Globus pallidus (tissue), 1 donor: Measurements from ENCODE around the gene CIDEA.

ENCODE experiments used
- DNase-seq: peaks from one replicate; pipeline ENCODE4 v3.0.0-alpha.2; 2015; ENCODE audit warnings: low spot score

CIDEA gene

DNA sequence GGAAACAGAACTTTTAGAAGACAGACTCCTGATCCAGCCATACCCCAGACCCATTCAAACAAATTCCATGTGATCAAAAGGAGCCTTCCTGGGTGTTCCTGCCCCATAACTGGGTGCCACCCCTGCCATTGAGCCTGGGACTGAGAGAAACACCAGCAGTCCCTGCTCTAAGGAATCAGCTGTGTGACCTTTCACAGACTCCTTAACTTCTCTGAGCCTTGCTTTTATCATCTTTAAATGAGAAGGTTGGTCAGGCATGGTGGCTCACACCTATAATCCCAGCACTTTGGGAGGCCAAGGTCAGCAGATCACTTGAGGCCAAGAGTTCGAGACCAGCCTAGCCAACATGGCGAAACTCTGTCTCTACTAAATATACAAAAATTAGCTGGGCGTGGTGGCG is 20.6 kb downstream of the CIDEA start:
- no peak for DNase-seq

DNA sequence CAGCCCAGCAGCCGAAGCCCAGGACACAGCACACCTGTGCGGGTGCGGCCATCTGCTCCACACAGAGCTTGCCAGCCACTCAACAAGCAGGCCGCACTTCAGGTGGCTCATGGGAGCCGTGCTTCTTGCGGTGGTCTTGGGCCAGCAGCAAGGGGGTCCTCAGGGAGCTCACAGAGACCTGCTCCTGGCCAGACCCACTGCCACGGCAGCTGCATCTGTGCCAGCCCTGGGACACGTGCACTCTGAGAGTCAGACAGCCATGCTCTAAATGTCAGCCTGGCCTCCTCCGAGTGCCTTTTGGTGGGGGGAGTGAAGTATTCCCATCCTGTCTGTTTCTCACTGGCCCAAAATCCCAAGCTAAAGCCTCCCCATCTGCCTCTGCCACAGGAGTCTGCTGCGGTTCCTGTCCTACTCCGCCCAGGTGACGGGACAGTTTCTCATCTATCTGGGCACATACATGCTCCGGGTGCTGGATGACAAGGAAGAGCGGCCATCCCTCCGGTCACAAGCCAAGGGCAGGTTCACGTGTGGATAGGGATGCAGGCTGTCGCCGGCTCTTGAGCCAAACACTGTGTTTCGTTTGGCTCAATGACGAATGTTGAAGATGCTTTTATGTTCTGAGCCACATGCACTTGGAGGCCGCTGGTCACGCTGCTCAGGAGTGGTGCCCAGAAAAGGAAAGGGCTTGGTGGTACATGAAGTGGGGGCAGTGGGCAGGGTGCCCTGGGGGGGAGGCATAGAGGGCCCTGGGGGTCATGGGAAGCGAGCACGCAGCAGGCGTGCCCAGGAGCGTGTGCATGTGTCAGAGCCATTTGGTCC is 22.8 kb downstream of the CIDEA start:
- DNase-seq, result no peak

DNA sequence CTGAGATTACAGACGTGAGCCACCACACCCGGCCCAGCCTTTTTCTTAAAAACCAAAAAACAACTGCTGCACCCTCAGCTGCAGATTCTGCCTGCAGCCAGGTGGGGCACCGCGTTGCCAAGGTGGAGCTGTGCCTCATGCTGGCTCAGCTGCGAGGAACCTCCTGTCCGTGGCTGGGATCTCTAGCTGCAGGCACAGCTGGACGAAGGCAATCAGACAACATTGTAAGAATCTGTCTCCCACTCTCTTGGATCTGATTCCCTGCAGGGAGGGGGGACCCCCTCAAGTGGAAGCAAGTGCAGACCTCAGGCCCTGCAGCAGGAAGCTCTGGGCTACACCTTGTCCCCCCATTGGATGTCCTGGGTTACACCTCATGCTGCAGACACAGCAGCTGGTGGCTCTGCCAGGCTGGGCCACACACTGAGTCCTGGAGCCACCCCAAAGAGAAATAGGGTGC is 24.1 kb downstream of the CIDEA start:
- DNase-seq, result no peak

GRCh38 chr18:12278741-12279682 is 24.9 kb downstream of the CIDEA start:
- DNase-seq, result peak; percentile 30

- DNase-seq, result no peak
Observed at GRCh38 chr18:12279781-12280531, 25.8 kb downstream of the CIDEA start.

- DNase-seq, result no peak
Observed at GRCh38 chr18:12281861-12282260, 27.7 kb downstream of the CIDEA start.

- no peak for DNase-seq
Observed at GRCh38 chr18:12282442-12283039, 28.4 kb downstream of the CIDEA start.

DNA sequence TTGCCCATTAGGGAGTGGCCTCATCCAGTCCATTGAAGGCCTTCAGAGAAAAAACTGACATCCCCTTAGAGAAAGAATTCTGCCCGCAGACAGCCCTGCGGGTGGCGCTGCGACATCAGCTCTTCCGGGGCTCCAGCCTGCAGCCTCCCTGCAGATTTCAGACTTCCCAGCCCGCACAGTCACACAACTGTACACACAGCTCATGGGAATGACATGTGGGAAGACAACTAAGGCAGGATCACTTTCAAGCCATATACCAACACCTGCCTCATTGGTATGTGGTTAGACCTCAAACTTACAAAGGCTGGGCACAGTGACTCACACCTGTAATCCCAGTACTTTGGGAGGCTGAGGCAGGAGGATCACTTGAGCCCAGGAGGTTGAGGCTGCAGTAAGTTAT is 29.1 kb downstream of the CIDEA start:
- no peak for DNase-seq

- DNase-seq, result no peak
Observed at GRCh38 chr18:12283666-12284065, 29.5 kb downstream of the CIDEA start.

- DNase-seq, result no peak
Observed at GRCh38 chr18:12287131-12287681, 33.0 kb downstream of the CIDEA start.

- DNase-seq, result no peak
Observed at GRCh38 chr18:12287684-12288402, 33.7 kb downstream of the CIDEA start.

DNA sequence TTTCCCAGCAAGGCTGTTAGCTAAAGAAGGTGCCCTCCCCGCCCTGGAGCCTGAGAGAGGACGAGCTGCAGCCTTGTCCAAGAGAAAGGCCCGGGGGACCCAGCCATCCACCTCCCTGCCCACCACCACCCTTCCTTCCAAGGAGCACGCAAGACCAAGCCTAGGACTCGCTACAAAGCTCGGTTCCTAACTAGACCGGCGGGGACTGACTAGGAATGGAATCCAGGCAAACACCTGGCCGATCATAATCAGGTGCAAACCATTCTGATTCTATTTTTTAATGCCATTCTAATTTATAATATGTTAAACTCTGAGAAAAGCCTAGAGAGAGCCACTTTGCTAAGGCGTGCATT is 34.2 kb downstream of the CIDEA start:
- no peak for DNase-seq

DNA sequence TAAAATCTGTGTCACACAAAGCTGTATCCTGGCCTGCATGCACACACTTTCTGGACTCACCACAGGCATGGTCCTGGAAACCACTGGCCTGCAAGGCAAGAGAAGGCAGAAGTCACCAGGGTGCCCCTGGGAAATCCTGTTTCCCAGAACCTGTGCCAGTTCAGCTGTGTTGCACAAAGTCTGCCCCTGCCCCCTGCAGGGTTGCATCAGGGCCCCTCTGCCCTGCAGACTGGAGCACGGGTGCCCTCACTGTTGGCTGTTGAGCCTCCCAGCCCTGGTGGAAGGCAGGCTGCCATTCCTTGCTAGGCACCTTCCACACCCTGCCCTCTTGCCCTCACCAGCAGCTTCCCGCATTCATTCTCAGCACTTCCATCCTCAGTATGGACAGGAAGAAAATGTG is 35.9 kb downstream of the CIDEA start:
- no peak for DNase-seq

GRCh38 chr18:12291161-12291560 is 37.0 kb downstream of the CIDEA start:
- DNase-seq, result no peak

- DNase-seq, result no peak
Observed at GRCh38 chr18:12291690-12292089, 37.5 kb downstream of the CIDEA start.

- DNase-seq, result no peak
Observed at GRCh38 chr18:12293831-12294230, 39.7 kb downstream of the CIDEA start.

DNA sequence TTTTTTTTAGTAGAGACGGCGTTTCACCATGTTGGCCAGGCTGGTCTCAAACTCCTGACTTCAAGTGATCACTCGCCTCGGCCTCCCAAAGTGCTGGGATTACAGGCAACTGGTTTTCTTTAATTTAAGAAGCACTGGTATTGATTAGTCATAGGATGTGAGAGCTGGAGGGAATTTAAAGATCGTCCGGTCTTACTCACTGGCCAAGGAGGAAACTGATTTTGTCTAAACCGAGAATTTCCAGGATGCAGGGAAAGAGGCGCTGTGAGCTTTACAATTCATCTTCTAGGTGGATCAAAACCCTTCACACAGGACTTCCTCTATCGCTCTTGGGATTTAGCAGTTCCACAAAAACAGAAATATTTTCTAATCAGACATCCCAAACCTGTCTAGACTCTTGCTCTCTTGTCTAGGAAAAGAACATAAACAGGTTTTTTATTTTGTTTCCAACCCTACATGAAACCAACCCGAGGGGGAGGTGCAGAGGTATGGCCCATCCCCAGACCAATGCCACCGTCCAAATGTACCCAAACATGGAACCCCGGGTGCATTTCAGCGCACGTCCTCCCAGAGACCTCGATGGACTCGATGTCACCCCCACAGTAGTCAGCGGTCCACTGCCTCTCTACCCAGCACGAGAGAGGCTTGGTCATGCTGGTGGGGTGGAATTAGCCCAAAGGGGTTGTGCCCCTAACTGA is 41.4 kb downstream of the CIDEA start:
- DNase-seq, result no peak

DNA sequence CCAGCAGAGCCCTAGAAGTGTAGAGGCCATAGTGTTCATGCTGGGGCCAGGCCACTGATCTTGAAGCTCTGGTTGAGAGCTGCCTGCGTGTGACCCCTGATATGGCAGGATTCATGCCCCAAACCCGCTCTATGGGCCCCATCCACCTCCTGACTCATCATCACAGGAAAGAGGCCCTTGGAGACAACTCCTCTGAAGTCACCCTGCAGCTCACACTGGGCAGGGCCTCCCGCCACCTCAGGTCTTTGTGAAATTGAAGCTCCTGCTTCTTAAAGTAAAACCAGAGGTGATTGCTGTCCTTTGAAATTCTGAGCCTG is 41.9 kb downstream of the CIDEA start:
- no peak for DNase-seq

GRCh38 chr18:12296457-12296856 is 42.3 kb downstream of the CIDEA start:
- no peak for DNase-seq

DNA sequence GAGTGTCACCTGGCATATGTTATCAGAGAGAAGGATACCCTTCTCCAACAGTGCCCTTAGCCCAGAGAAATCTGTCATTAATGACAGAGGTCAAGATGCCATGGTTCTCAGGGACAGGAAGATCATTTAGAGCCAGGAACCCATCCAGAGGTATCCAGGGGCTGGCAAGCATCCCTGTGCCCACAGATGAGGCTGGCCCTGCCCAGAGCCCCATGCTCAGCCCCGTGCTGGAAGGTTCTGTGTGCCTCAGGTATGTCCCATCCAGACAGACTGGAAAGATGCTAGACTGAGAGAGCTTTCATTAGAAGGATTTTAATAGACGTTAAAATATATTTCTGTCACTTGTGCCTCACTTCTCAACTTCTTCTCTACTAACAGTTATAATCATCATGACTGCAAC is 45.7 kb downstream of the CIDEA start:
- no peak for DNase-seq
